Stimulated activated naive CD4-positive, alpha-beta T cell treated with Interleukin-2 at 50 U/mL for 16 hours (primary cell): ENCODE data around the gene RAD51AP2.

Experiments used
- DNase-seq: peaks from one replicate; lab custom pipeline; 2025; lab: John Stamatoyannopoulos, UW

The RAD51AP2 gene

GRCh38 chr2:17470855-17471641, 47.2 kb downstream of the RAD51AP2 start:
- DNase-seq: no peak

GRCh38 chr2:17461087-17461475, 57.2 kb downstream of the RAD51AP2 start:
- DNase-seq: no peak
